HepG2 (cell line): ENCODE data around the gene MYLK2.

ENCODE experiments used
- CAMTA2 ChIP-seq: sonication (generic); formaldehyde crosslinking; IDR thresholded peaks from 2 replicates; pipeline ENCODE4 v1.4.0; 2020; ENCODE audit warnings: mild to moderate bottlenecking, missing genetic modification reagents, borderline replicate concordance
- CBFB ChIP-seq: sonication (generic); formaldehyde crosslinking; IDR thresholded peaks from 2 replicates; pipeline ENCODE4 v1.4.0; 2020; ENCODE audit warnings: missing genetic modification reagents
- FIP1L1 ChIP-seq: fragments of 200-400 bp; formaldehyde crosslinking; IDR thresholded peaks from 2 replicates; pipeline ENCODE4 v1.6.1; 2018; ENCODE audit warnings: low read depth, mild to moderate bottlenecking, low read length, moderate library complexity, borderline replicate concordance; ENCODE audit not compliant: insufficient read depth
- FOXA3 ChIP-seq: IDR thresholded peaks from 2 replicates; pipeline ENCODE4 v1.6.1; 2016; ENCODE audit warnings: missing genetic modification reagents, missing compliant biosample characterization
- LCORL ChIP-seq, 2 experiments: fragments of 450-650 bp in 1 of 2; sonication (generic) in 1 of 2; formaldehyde crosslinking in 1 of 2; IDR thresholded peaks; 2 replicates each; pipeline versions ENCODE4 v1.5.0 to v1.6.1; 2017 to 2020; ENCODE audit warnings: antibody characterized with exemption in 1 of 2, missing genetic modification reagents in 1 of 2
- POLR2A ChIP-seq, 2 experiments: IDR thresholded peaks; 2 replicates each; pipeline ENCODE4 v1.6.1; 2011; ENCODE audit warnings: low read depth in 2 of 2, low read length in 2 of 2, mild to moderate bottlenecking in 1 of 2, moderate library complexity in 1 of 2; ENCODE audit not compliant: insufficient read depth in 1 of 2
- PPARG ChIP-seq: conservative IDR thresholded peaks from 2 replicates; pipeline ENCODE4 v1.6.1; 2016; ENCODE audit warnings: missing biosample characterization, missing genetic modification reagents
- SRF ChIP-seq: IDR thresholded peaks from 2 replicates; pipeline ENCODE4 v1.6.1; 2011; ENCODE audit warnings: mild to moderate bottlenecking, low read depth, low read length, moderate library complexity
- TCF12 ChIP-seq, 2 experiments: fragments of 450-650 bp in 1 of 2; sonication (generic) in 1 of 2; formaldehyde crosslinking in 1 of 2; IDR thresholded peaks; 2 replicates each; pipeline versions ENCODE4 v1.6.1 to v1.8.0; 2017 to 2022; ENCODE audit warnings: antibody characterized with exemption in 1 of 2, mild to moderate bottlenecking in 1 of 2, missing genetic modification reagents in 1 of 2, moderate library complexity in 1 of 2
- YY1 ChIP-seq: IDR thresholded peaks from 2 replicates; pipeline ENCODE4 v1.6.1; 2011; ENCODE audit warnings: low read length, low read depth, moderate library complexity, mild to moderate bottlenecking; ENCODE audit not compliant: insufficient read depth, insufficient replicate concordance

- no peak for TF ChIP-seq CBFB
- no peak for TF ChIP-seq YY1
- no peak for TF ChIP-seq LCORL (IDR thresholded peaks at IDR 0.05)
- no peak for TF ChIP-seq LCORL (CRISPR knock-in tag; IDR thresholded peaks at IDR 0.05)
- no peak for TF ChIP-seq FOXA3 (CRISPR knock-in tag)
- no peak for TF ChIP-seq FIP1L1
- TF ChIP-seq POLR2A (IDR thresholded peaks at IDR 0.05; ENCODE audit: insufficient read depth in 1 of 2, low read depth in 2 of 2, low read length in 2 of 2) = no peak
- no peak for TF ChIP-seq CAMTA2 (CRISPR knock-in tag)
- TF ChIP-seq SRF = no peak
- no peak for TF ChIP-seq TCF12 (IDR thresholded peaks at IDR 0.05)
- no peak for TF ChIP-seq TCF12 (CRISPR knock-in tag; IDR thresholded peaks at IDR 0.05)
- TF ChIP-seq PPARG = no peak
Measured at GRCh38 chr20:31845300-31845863, 26.2 kb downstream of the MYLK2 start, which contains the start of gene FOXS1.
